ENCODE data around the gene PIN4. TPM values are rescaled to one million over a fixed set of nuclear protein-coding genes. Genes with fewer than 3 reads are reported as not detected.
A peak's percentile ranks its signal among the peaks of the same experiment; 100 is the strongest.

PIN4 gene
- total and polyA plus RNA-seq, 2 donors (not counting 3 experiments of a cell fraction or from before 2014, with no cell fraction given) = 4.5 to 10.4 TPM

GRCh38 chrX:72240976-72241375 is 59.4 kb downstream of the PIN4 start:
- DNase-seq (ENCODE audit: low read depth, low spot score) (no peak), FAIRE-seq (no peak)
- H3K79me2 ChIP-seq (ENCODE audit: control insufficient read depth, insufficient read depth, low read length) = peaks cover 16% of the 10 kb centered on the region
- no peaks in the 10 kb centered on the region for H3K36me3 ChIP-seq (ENCODE audit: control insufficient read depth in 2 of 2, extremely low read depth in 1 of 2, insufficient read depth in 2 of 2, low read length in 2 of 2)
- dilution Hi-C loops (cut with MboI; ENCODE audit: extremely low pct_ligation_motif_present, low sequenced_read_pairs) (no loop called here), intact Hi-C loops (cut with micrococcal nuclease) (loop anchor here (10.0 kb wide), 1 partner anchor 236 kb away; no protein-coding TSS in a partner anchor)
- no peaks in the 10 kb centered on the region for H3K9me1 ChIP-seq (replicated peaks; ENCODE audit: control insufficient read depth, extremely low read depth, insufficient read depth, low read length)
- no peaks in the 10 kb centered on the region for H3K9me3 ChIP-seq (replicated peaks; ENCODE audit: control insufficient read depth, insufficient read depth, low read length)
- H3K27ac ChIP-seq (ENCODE audit: insufficient read depth, low read depth, low read length) = no peak overlapping the region
- TF ChIP-seq FOS (IDR thresholded peaks at IDR 0.05; ENCODE audit: borderline replicate concordance, insufficient read depth, low read length) = no peak
- ChIA-PET POLR2A (interaction anchor here (0.7 kb wide), 2 partner anchors 20 to 471 kb away, joined by 3 read pairs; no protein-coding TSS in a partner anchor), CTCF (no interaction called here)
- no peaks in the 10 kb centered on the region for H4K20me1 ChIP-seq (replicated peaks; ENCODE audit: control insufficient read depth, extremely low read depth, insufficient read depth, low read length)
- peaks cover 10% of the 10 kb centered on the region for H3K4me1 ChIP-seq (ENCODE audit: control insufficient read depth, extremely low read depth, insufficient read depth, low read length)
- no TSS peak for BruUV-seq (replicated peaks)
- H3K9ac ChIP-seq (replicated peaks; ENCODE audit: extremely low read depth, insufficient read depth, low read length) = no peak overlapping the region
- H2AFZ ChIP-seq (ENCODE audit: low read depth, low read length) = no peak overlapping the region
- no peak overlapping the region for H3K4me2 ChIP-seq (ENCODE audit: insufficient read depth, low read length)
- H3K27me3 ChIP-seq (ENCODE audit: control insufficient read depth in 2 of 2, insufficient read depth in 2 of 2, low read length in 2 of 2) = no peaks in the 10 kb centered on the region
- no peak overlapping the region for H3K4me3 ChIP-seq (replicated peaks in 1 of 3; ENCODE audit: insufficient read depth in 1 of 3, low read depth in 1 of 3, low read length in 3 of 3)

GRCh38 chrX:72243472-72243871 is 61.9 kb downstream of the PIN4 start:
- no peak overlapping the region for H3K4me2 ChIP-seq (ENCODE audit: insufficient read depth, low read length)

More at GRCh38 chrX:72243472-72243871, 61.9 kb downstream of the PIN4 start:
- H3K9ac ChIP-seq (replicated peaks; ENCODE audit: extremely low read depth, insufficient read depth, low read length) = peak overlapping the region; percentile 9
- peaks cover 16% of the 10 kb centered on the region for H3K4me1 ChIP-seq (ENCODE audit: control insufficient read depth, extremely low read depth, insufficient read depth, low read length)
- no TSS peak for BruUV-seq (replicated peaks)
- H3K36me3 ChIP-seq (ENCODE audit: control insufficient read depth in 2 of 2, extremely low read depth in 1 of 2, insufficient read depth in 2 of 2, low read length in 2 of 2) = no peaks in the 10 kb centered on the region
- intact Hi-C loops (cut with micrococcal nuclease) = loop anchor here (10.0 kb wide), 1 partner anchor 239 kb away; no protein-coding TSS in a partner anchor
- dilution Hi-C loops (cut with MboI; ENCODE audit: extremely low pct_ligation_motif_present, low sequenced_read_pairs) = no loop called here
- ChIA-PET CTCF (interaction anchor here (0.6 to 2.0 kb wide), 8 partner anchors 26 to 302 kb away, joined by 3 to 8 read pairs (median 4); partner anchors contain the start of gene RPS4X), POLR2A (interaction anchor here (1.3 kb wide), 1 partner anchor 33 kb away, joined by 7 read pairs; the partner anchor contains the start of gene RPS4X)
- peaks cover 2% of the 10 kb centered on the region for H3K79me2 ChIP-seq (ENCODE audit: control insufficient read depth, insufficient read depth, low read length)
- peak; percentile 74 for DNase-seq (ENCODE audit: low read depth, low spot score)
- peak overlapping the region; percentile 41 for H3K27ac ChIP-seq (ENCODE audit: insufficient read depth, low read depth, low read length)
- no peaks in the 10 kb centered on the region for H3K27me3 ChIP-seq (ENCODE audit: control insufficient read depth in 2 of 2, insufficient read depth in 2 of 2, low read length in 2 of 2)
- H3K9me3 ChIP-seq (replicated peaks; ENCODE audit: control insufficient read depth, insufficient read depth, low read length) = no peaks in the 10 kb centered on the region
- H2AFZ ChIP-seq (ENCODE audit: low read depth, low read length) = peak overlapping the region; percentile 64
- no peaks in the 10 kb centered on the region for H3K9me1 ChIP-seq (replicated peaks; ENCODE audit: control insufficient read depth, extremely low read depth, insufficient read depth, low read length)
- no peaks in the 10 kb centered on the region for H4K20me1 ChIP-seq (replicated peaks; ENCODE audit: control insufficient read depth, extremely low read depth, insufficient read depth, low read length)
- no peak overlapping the region for H3K4me3 ChIP-seq (replicated peaks in 1 of 3; ENCODE audit: insufficient read depth in 1 of 3, low read depth in 1 of 3, low read length in 3 of 3)
- FAIRE-seq = peak; percentile 96
- TF ChIP-seq POLR2A (IDR thresholded peaks at IDR 0.05; ENCODE audit: low read depth, low read length) = no peak
- TF ChIP-seq EZH2 (IDR thresholded peaks at IDR 0.05; ENCODE audit: borderline replicate concordance, low read depth, low read length, severe bottlenecking) = no peak
- TF ChIP-seq FOS (IDR thresholded peaks at IDR 0.05; ENCODE audit: borderline replicate concordance, insufficient read depth, low read length) = peak; percentile 70
- no peak for TF ChIP-seq MYC (IDR thresholded peaks at IDR 0.05; ENCODE audit: low read depth, low read length)
- TF ChIP-seq CTCF (IDR thresholded peaks at IDR 0.05; ENCODE audit: extremely low read depth in 1 of 2, insufficient read depth in 1 of 2, low read depth in 1 of 2, low read length in 2 of 2) = no peak
- TF ChIP-seq JUN (IDR thresholded peaks at IDR 0.05; ENCODE audit: borderline replicate concordance, insufficient read depth, insufficient read length, low read depth) = peak; percentile 13
- no peak for TF ChIP-seq MAX (IDR thresholded peaks at IDR 0.05; ENCODE audit: insufficient read depth, insufficient read length)
- no peak for TF ChIP-seq GATA2 (IDR thresholded peaks at IDR 0.05; ENCODE audit: insufficient read depth, insufficient read length, low read depth, low read length)
- TF ChIP-seq POLR2AphosphoS5 (IDR thresholded peaks at IDR 0.05; ENCODE audit: insufficient read depth, low read depth, low read length) = no peak

Data from endothelial cell of umbilical vein (primary cell).